ENCODE data around the gene ICAM1.

- no peak for TF ChIP-seq CTCF (IDR thresholded peaks at IDR 0.05; ENCODE audit: poor library complexity, severe bottlenecking)
- TF ChIP-seq POLR2AphosphoS5 (IDR thresholded peaks at IDR 0.05) = no peak
- no peak for TF ChIP-seq RAD21 (conservative IDR thresholded peaks at IDR 0.05)
- no peak for TF ChIP-seq EP300 (conservative IDR thresholded peaks at IDR 0.05; ENCODE audit: poor library complexity, severe bottlenecking)
- TF ChIP-seq EZH2 (IDR thresholded peaks at IDR 0.05; ENCODE audit: borderline replicate concordance, insufficient read depth, low read length, poor library complexity, severe bottlenecking) = no peak
Observed at GRCh38 chr19:10290876-10291553, 20.1 kb downstream of the ICAM1 start.
